Stomach (tissue), 9 donors: Measurements from ENCODE around the gene PRR15L. TPM values are rescaled to one million over a fixed set of nuclear protein-coding genes. Genes with fewer than 3 reads are reported as not detected.

ENCODE experiments used
- DNase-seq, 2 donors: peaks; one replicate each; pipeline versions ENCODE4 v3.0.0 to v3.0.0-alpha.2; 2013 to 2019
- H3K27ac ChIP-seq, 5 donors: fragments of 200-600 bp in 4 of 5; sonication (generic) in 4 of 5; one replicate each; pipeline ENCODE4 v1.5.1; 2013 to 2019; ENCODE audit warnings: mild to moderate bottlenecking in 1 of 5, moderate library complexity in 1 of 5
- H3K27me3 ChIP-seq, 3 donors: fragments of 200-600 bp; sonication (generic); one replicate each; pipeline ENCODE4 v1.5.1; 2017 to 2019; ENCODE audit warnings: mixed run types in 1 of 3
- H3K36me3 ChIP-seq, 4 donors: fragments of 200-600 bp; sonication (generic); 1 replicate in 3 of 4; 2 replicates in 1 of 4; pipeline ENCODE4 v1.5.1; 2016 to 2019
- H3K4me1 ChIP-seq, 4 donors: fragments of 200-600 bp; sonication (generic); one replicate each; pipeline ENCODE4 v1.5.1; 2016 to 2019
- H3K4me3 ChIP-seq, 4 donors: fragments of 200-600 bp; sonication (generic) in 3 of 4; one replicate each; pipeline ENCODE4 v1.5.1; 2016 to 2019; ENCODE audit warnings: mild to moderate bottlenecking in 1 of 4
- H3K9me3 ChIP-seq, 4 donors: fragments of 200-600 bp; sonication (generic); one replicate each; pipeline ENCODE4 v1.5.1; 2016 to 2019
- EP300 ChIP-seq: sonication (generic); formaldehyde crosslinking; IDR thresholded peaks from one replicate; pipeline ENCODE4 v1.6.1; 2017; ENCODE audit warnings: antibody characterized with exemption
- POLR2A ChIP-seq, 4 donors: fragments of 450-650 bp; IDR thresholded peaks; one replicate each; pipeline ENCODE4 v1.6.1; 2016; ENCODE audit warnings: antibody characterized with exemption in 4 of 4, control low read depth in 2 of 4, mild to moderate bottlenecking in 1 of 4, moderate library complexity in 1 of 4
- POLR2AphosphoS5 ChIP-seq, 3 donors: sonication (generic); formaldehyde crosslinking; IDR thresholded peaks; one replicate each; pipeline ENCODE4 v1.6.1; 2016; ENCODE audit warnings: antibody characterized with exemption in 3 of 3
- WGBS, 5 donors: extraction: QIAGEN DNeasy Blood & Tissue Kit in 3 of 5; methylation state at CpG; one replicate each; pipeline versions ENCODE4 v1.1.5 to v1.1.7; 2013 to 2018; 5-methylcytosine and 5-hydroxymethylcytosine counted together
- intact Hi-C: fragments of 100-400 bp; cut with DNase I; formaldehyde crosslinking; loops from one replicate; pipeline ENCODE4 v1.15.1; 2023; ENCODE audit warnings: low total_unique reads
- polyA plus RNA-seq, 3 donors: library from polyadenylated mRNA; stranded (reverse); fragments of 200-250 nt; gene quantifications; one replicate each; pipeline ENCODE4 v1.2.3, GENCODE V29; 2013
- total RNA-seq, 5 donors: library from RNA; depleted of rRNA; stranded (reverse); fragments of >200 nt; gene quantifications; one replicate each; pipeline versions ENCODE4 v1.1.0 to v1.2.3, GENCODE V29; 2014 to 2016
- TF ChIP-seq, protein P1 (sequence below), 7 experiments: fragments of 450-650 bp in 4 of 7; fragments of 200-600 bp in 3 of 7; sonication (generic) in 3 of 7; IDR thresholded peaks; one replicate each; pipeline ENCODE4 v1.5.1; 2016 to 2019; ENCODE audit warnings: antibody characterized with exemption in 7 of 7, control low read depth in 2 of 7, mild to moderate bottlenecking in 1 of 7
- donor health status: healthy with polysubstance abuse.
- donor health status: Bipolar disorder and iron deficiency.
- donor health status: healthy.

PRR15L gene
- total and polyA plus RNA-seq, 8 donors, result 23.9 to 102 (median 74.7) TPM

DNA sequence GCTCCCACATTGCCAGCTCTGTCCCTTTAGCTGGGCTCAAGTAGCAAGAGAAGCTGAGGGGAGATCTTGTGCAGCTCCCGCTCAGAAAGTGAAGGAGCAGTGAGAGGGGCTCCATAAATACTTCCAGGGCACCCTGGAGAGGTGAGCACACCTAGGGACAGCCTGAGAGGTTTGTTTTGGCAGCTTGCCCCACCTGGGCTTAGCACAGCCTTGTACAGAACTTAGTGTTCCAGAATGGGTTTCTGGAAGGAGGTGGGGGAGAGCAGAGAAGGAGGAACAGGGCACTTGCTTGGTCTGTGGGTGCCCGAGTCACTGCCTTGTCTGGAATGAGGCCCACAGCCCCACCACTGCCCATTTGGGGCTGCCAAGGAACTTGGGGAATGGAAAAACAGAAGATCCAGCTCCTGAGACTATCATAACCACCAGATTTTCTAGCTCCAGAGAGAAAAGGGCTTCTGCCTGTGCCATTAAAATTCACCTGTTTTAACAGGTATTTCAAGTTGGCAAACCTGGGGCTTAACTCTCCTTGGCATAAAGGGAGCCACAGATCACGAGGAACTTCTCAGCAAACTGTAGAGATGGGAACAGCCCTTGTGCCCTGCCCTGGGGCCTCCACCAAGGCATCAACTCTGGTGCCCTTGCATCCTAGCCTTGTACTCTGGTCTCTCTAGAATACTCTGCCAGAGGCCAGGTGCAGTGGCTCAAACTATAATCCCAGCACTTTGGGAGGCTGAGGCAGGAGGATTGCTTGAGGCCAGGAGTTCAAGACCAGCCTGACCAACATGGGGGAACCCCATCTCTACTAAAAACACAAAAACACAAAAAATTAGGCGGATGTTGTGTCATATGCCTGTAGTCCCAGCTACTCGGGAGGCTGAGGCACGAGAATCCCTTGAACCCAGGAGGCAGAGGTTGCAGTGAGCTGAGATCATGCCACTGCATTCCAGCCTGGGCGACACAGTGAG is 1.9 kb downstream of the PRR15L start:
- peaks cover 20 to 53% (median 39%) of the 10 kb centered on the region in 4 donors for H3K4me1 ChIP-seq
- H3K27me3 ChIP-seq, result no peaks in the 10 kb centered on the region
- H3K27ac ChIP-seq, result peak overlapping the region; percentile 80 to 94 (median 91)
- intact Hi-C loops, result no loop called here
- no peaks in the 10 kb centered on the region for H3K9me3 ChIP-seq
- peak; percentile 80 to 94 for DNase-seq
- peaks cover 0 to 31% (median 18%) of the 10 kb centered on the region in 4 donors for H3K36me3 ChIP-seq
- TF ChIP-seq POLR2AphosphoS5 (IDR thresholded peaks at IDR 0.05) (peak in 2 of 3 donors; percentile 91 to 92), POLR2A (IDR thresholded peaks at IDR 0.05) (peak in 2 of 4 donors; percentile 60 to 69), EP300 (no peak)
- TF ChIP-seq, protein P1, sequence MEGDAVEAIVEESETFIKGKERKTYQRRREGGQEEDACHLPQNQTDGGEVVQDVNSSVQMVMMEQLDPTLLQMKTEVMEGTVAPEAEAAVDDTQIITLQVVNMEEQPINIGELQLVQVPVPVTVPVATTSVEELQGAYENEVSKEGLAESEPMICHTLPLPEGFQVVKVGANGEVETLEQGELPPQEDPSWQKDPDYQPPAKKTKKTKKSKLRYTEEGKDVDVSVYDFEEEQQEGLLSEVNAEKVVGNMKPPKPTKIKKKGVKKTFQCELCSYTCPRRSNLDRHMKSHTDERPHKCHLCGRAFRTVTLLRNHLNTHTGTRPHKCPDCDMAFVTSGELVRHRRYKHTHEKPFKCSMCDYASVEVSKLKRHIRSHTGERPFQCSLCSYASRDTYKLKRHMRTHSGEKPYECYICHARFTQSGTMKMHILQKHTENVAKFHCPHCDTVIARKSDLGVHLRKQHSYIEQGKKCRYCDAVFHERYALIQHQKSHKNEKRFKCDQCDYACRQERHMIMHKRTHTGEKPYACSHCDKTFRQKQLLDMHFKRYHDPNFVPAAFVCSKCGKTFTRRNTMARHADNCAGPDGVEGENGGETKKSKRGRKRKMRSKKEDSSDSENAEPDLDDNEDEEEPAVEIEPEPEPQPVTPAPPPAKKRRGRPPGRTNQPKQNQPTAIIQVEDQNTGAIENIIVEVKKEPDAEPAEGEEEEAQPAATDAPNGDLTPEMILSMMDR (IDR thresholded peaks at IDR 0.05), result no peak
- H3K4me3 ChIP-seq, result peak overlapping the region; percentile 44 to 57 (median 48)
- 31 to 74% (median 37%) methylated on average over 7 of the region's 7 CpGs for WGBS, 5 donors

DNA sequence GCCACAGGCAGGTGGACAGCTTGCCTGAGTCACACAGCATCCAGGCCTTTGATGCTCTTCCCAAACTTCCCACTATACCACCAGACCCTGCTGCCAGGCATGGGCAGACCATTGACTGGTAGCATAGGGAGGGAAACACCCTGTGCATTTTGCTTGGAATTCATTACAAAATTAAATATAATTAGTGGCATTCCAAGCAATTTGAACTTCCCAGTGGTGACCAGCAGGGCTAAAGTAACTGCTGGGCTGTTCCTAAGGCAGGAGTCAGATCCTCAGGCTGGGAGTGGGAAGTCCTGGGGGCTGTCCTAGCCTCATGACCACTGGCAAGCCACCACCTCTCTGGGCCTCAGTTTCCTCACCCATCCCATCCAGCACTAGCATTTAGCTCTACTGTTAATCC is 3.8 kb downstream of the PRR15L start:
- H3K36me3 ChIP-seq, result peaks cover 0 to 31% (median 19%) of the 10 kb centered on the region in 4 donors
- H3K27ac ChIP-seq, result peak overlapping the region; percentile 80 to 94 (median 91)
- TF ChIP-seq EP300, result no peak
- no peak for DNase-seq
- no peaks in the 10 kb centered on the region for H3K27me3 ChIP-seq
- H3K9me3 ChIP-seq, result no peaks in the 10 kb centered on the region
- H3K4me1 ChIP-seq, result peaks cover 27 to 52% (median 42%) of the 10 kb centered on the region in 4 donors
- intact Hi-C loops, result no loop called here
- peak overlapping the region; percentile 44 to 57 (median 48) for H3K4me3 ChIP-seq

DNA sequence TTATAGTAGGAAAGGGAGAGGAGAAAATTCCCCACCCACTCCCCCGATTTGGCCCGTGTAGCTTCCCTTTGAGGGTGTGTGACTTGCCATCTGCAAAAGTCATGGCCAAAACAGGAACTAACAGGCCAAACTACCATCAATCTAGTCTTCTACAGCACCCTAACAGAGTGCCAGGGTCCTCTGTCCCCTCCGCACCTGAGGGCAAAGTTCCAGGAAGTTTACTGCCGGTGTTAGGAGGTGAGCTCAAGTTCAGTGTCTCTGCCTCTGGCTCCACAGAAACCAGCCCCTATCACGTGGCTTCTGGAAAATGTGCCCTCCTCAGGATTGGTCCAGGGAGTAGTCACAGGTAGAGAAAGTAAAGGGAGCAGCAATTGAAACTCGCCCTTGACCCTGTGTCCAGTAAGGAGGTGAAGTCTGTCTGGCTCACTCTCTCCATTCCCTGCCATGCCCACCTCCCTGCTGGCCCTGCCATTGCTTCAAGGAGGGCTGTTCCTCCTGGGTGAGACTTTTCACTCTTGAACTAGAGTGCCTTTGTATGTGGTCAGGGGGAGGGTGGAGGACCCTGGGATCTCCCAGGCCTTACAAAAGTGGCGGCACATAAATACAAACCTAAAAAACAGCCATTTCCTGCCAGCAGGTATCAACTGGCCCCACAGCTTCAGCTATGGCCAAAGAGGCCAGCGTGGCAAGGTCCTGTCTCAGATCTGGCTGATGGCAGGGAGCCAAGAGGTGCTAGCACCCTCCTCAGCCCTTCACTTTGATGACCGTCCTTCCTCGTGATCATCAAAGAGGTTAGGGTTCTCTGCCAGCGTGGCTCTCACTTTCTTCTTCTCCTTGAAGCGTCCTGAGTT is 5.3 kb downstream of the PRR15L start:
- TF ChIP-seq, protein P1 (IDR thresholded peaks at IDR 0.05), result no peak
- TF ChIP-seq EP300 (no peak), POLR2A (IDR thresholded peaks at IDR 0.05) (no peak), POLR2AphosphoS5 (IDR thresholded peaks at IDR 0.05) (peak in 2 of 3 donors; percentile 49 to 64)
- peak overlapping the region; percentile 85 to 94 (median 91) for H3K27ac ChIP-seq
- DNase-seq, result peak; percentile 66 to 72
- peak overlapping the region in 3 of 4 donors; percentile 8 to 53 (median 44) for H3K4me3 ChIP-seq
- intact Hi-C loops, result no loop called here
- WGBS, 5 donors, result 35 to 64% (median 40%) methylated on average over 12 of the region's 12 CpGs
- H3K36me3 ChIP-seq, result peaks cover 0 to 39% (median 19%) of the 10 kb centered on the region in 4 donors
- H3K4me1 ChIP-seq, result peaks cover 34 to 62% (median 52%) of the 10 kb centered on the region in 4 donors
- H3K27me3 ChIP-seq, result no peaks in the 10 kb centered on the region
- no peaks in the 10 kb centered on the region for H3K9me3 ChIP-seq

DNA sequence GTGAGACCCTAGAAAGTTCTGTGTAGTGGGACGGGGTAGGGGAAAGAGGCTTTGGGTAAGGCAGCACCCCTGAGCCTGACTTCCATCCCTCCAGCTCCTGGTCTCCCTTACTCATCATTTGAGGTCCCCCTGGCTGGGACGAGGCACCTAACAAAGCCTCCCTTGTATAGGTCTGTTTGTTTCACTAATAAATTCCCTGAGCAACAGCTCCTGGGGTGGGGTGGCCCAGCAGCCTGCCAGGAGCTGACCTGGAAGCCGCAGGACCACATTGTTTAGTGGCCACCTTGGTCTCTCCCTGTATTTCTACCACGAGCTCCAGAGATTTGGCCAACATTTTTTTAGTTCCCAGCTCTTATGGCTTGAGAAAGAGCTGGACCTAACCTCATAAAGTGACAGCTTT is 7.2 kb downstream of the PRR15L start:
- no peaks in the 10 kb centered on the region for H3K27me3 ChIP-seq
- peaks cover 46 to 80% (median 66%) of the 10 kb centered on the region in 4 donors for H3K4me1 ChIP-seq
- H3K9me3 ChIP-seq, result no peaks in the 10 kb centered on the region
- H3K27ac ChIP-seq, result peak overlapping the region; percentile 86 to 94 (median 91)
- 45 to 58% (median 50%) methylated on average over 4 of the region's 4 CpGs for WGBS, 5 donors
- DNase-seq, result peak in 1 of 2 donors; percentile 59
- H3K4me3 ChIP-seq, result peak overlapping the region in 1 of 4 donors; percentile 33
- intact Hi-C loops, result no loop called here
- H3K36me3 ChIP-seq, result peaks cover 3 to 52% (median 31%) of the 10 kb centered on the region in 4 donors
- TF ChIP-seq EP300 (no peak), POLR2A (IDR thresholded peaks at IDR 0.05) (no peak), POLR2AphosphoS5 (IDR thresholded peaks at IDR 0.05) (no peak)
- TF ChIP-seq, protein P1 (IDR thresholded peaks at IDR 0.05), result no peak
